NCI-H345 treated with DMSO at 0.1 percent for 48 hours (cell line): ENCODE measurements around the gene PDHX.

Experiments used
- DNase-seq: peaks from one replicate; lab custom pipeline; 2025; ENCODE audit not compliant: unreplicated experiment; lab: John Stamatoyannopoulos, UW

Gene PDHX

GRCh38 chr11:35043936-35044335 lies 127.5 kb downstream of the PDHX start:
- no peak for DNase-seq

DNA sequence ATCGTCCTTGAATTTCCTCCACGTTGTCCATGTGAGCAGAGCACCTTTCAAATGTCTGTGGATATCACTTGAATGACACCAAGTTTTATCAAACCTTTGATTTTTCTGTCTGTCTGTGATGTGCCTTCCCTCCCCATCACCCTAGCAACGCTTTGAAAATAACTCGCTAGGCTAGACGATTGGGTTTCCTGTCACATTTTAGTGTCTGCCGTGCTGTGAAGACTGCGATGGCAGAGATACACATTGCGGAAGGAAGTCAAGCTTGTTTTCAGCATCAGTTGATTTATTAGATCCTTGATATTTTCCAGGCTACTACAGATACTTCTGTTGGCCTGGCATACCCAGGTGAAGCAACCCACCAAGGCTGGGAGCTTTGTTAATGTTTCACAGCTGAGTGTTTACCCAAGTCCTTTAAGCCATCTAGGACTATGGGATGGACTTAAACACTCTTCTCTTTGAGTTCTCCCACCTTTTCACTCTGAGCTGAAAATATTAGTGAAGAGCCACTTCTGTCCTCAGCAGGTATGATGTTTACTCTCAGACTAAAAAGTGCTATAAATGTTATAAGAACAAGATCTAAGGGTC lies 128.9 kb downstream of the PDHX start:
- peak; percentile 87 for DNase-seq
